GM21381 (cell line): ENCODE measurements around the gene MGLL.
A peak's percentile ranks its signal among the peaks of the same experiment; 100 is the strongest.

Source experiments
- ATAC-seq: cut with Tn5 transposase; IDR thresholded peaks from one replicate; pipeline ENCODE4 v1.9.1; 2021; ENCODE audit warnings: mild to moderate bottlenecking, moderate library complexity; ENCODE audit not compliant: unreplicated experiment

The MGLL gene

GRCh38 chr3:127775398-127776109 is 46.8 kb downstream of the MGLL start:
- ATAC-seq: no peak

GRCh38 chr3:127774647-127775046 is 47.7 kb downstream of the MGLL start:
- ATAC-seq: no peak

GRCh38 chr3:127773752-127774395 is 48.4 kb downstream of the MGLL start:
- ATAC-seq: no peak

GRCh38 chr3:127772827-127773751 is 49.2 kb downstream of the MGLL start:
- no peak for ATAC-seq

- ATAC-seq: no peak
Measured at GRCh38 chr3:127772273-127772672, 50.0 kb downstream of the MGLL start.

GRCh38 chr3:127771746-127772145 is 50.6 kb downstream of the MGLL start:
- no peak for ATAC-seq

GRCh38 chr3:127770671-127771355 is 51.5 kb downstream of the MGLL start:
- no peak for ATAC-seq

- ATAC-seq: no peak
Measured at GRCh38 chr3:127769284-127770081, 52.8 kb downstream of the MGLL start.

GRCh38 chr3:127768346-127769008 is 53.8 kb downstream of the MGLL start:
- no peak for ATAC-seq

- ATAC-seq: no peak
Measured at GRCh38 chr3:127767126-127767525, 55.2 kb downstream of the MGLL start.

GRCh38 chr3:127765735-127766134 is 56.6 kb downstream of the MGLL start:
- no peak for ATAC-seq

GRCh38 chr3:127764841-127765362 is 57.4 kb downstream of the MGLL start:
- ATAC-seq: no peak

- ATAC-seq: no peak
Measured at GRCh38 chr3:127764301-127764700, 58.0 kb downstream of the MGLL start.

- no peak for ATAC-seq
Measured at GRCh38 chr3:127763816-127764215, 58.5 kb downstream of the MGLL start.

- no peak for ATAC-seq
Measured at GRCh38 chr3:127763337-127763736, 59.0 kb downstream of the MGLL start.

- no peak for ATAC-seq
Measured at GRCh38 chr3:127762787-127763105, 59.6 kb downstream of the MGLL start.

- ATAC-seq: peak; percentile 57
Measured at GRCh38 chr3:127762077-127762786, 60.1 kb downstream of the MGLL start.

GRCh38 chr3:127761441-127761801 is 60.9 kb downstream of the MGLL start:
- ATAC-seq: no peak
